ENCODE data around the gene PARP6.

DNA sequence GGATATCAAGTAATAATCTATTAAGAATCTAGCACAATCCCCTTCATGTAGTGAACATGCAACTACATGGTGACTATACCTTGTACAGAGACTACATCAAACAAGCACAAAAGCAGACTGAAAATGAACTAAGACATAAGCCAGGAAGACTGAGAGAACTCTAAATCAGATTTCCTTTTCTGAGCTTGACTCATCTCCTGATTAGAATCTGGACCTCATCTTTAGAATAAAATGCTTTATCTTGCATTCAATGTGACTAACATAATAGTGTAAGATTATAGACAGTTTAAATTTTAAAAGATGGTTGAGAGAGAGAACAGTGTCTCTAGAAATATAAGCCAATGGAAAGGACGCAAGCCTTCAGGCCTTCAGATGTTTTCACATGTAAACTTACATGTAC is 23.8 kb downstream of the PARP6 start:
- TF ChIP-seq EP300 (IDR thresholded peaks at IDR 0.05; ENCODE audit: borderline replicate concordance) (no peak), TAF1 (IDR thresholded peaks at IDR 0.05; ENCODE audit: low read depth) (no peak), NFIC (IDR thresholded peaks at IDR 0.05) (no peak)
- TF ChIP-seq, protein P1, sequence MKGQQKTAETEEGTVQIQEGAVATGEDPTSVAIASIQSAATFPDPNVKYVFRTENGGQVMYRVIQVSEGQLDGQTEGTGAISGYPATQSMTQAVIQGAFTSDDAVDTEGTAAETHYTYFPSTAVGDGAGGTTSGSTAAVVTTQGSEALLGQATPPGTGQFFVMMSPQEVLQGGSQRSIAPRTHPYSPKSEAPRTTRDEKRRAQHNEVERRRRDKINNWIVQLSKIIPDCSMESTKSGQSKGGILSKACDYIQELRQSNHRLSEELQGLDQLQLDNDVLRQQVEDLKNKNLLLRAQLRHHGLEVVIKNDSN (IDR thresholded peaks at IDR 0.05): no peak
- TF ChIP-seq, protein P2, sequence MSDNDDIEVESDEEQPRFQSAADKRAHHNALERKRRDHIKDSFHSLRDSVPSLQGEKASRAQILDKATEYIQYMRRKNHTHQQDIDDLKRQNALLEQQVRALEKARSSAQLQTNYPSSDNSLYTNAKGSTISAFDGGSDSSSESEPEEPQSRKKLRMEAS (IDR thresholded peaks at IDR 0.05): no peak

All from Ishikawa (cell line).